GM19351 (cell line): ENCODE data around the gene SLC9A3.
A peak's percentile ranks its signal among the peaks of the same experiment; 100 is the strongest.

Experiments
- ATAC-seq: cut with Tn5 transposase; IDR thresholded peaks from one replicate; pipeline ENCODE4 v1.9.1; 2021; ENCODE audit warnings: mild to moderate bottlenecking, moderate library complexity; ENCODE audit not compliant: unreplicated experiment

SLC9A3 gene

GRCh38 chr5:432928-433791, 91.1 kb downstream of the SLC9A3 start:
- no peak for ATAC-seq

GRCh38 chr5:432201-432927, 91.9 kb downstream of the SLC9A3 start:
- ATAC-seq = no peak

- ATAC-seq = no peak
These were observed 92.6 kb downstream of the SLC9A3 start for GRCh38 chr5:431711-432050.

- peak; percentile 93 for ATAC-seq
These were observed 93.1 kb downstream of the SLC9A3 start for GRCh38 chr5:431001-431710.

DNA sequence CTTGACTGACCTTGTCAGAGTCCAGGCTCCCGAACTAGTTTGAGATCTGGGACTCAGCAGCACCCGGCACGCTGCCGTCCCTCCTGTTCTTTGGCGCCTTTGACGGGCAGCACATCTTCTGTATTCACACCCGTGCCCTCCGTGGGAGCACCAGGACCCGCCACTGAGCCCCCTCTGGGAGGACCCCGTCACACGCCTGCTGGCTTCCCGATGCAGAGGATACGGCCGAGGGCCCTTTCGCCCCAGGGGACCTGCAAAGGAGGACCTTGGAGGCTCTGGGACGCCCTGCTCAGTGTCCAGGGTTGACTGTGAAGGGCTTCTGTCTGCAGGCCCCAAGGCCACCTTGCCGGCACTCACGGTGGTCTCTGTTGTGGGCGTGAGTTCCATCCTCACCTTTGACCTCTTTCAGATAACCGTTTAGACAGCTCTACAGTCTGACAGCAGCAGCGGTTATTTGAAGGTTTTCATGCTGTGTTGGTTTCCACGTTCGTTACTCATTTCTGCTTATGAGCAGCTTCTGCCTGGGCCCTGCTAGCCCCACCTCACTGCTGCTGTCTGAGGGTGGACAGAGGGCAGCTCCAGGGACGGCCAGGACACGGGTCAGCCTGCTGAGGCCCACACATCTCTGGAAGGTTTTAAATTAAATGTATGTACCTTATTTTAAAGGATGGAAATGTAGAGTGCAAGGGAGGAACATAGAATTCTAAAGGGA, 93.9 kb downstream of the SLC9A3 start:
- ATAC-seq = peak; percentile 36

GRCh38 chr5:429453-430188, 94.6 kb downstream of the SLC9A3 start:
- ATAC-seq = no peak

DNA sequence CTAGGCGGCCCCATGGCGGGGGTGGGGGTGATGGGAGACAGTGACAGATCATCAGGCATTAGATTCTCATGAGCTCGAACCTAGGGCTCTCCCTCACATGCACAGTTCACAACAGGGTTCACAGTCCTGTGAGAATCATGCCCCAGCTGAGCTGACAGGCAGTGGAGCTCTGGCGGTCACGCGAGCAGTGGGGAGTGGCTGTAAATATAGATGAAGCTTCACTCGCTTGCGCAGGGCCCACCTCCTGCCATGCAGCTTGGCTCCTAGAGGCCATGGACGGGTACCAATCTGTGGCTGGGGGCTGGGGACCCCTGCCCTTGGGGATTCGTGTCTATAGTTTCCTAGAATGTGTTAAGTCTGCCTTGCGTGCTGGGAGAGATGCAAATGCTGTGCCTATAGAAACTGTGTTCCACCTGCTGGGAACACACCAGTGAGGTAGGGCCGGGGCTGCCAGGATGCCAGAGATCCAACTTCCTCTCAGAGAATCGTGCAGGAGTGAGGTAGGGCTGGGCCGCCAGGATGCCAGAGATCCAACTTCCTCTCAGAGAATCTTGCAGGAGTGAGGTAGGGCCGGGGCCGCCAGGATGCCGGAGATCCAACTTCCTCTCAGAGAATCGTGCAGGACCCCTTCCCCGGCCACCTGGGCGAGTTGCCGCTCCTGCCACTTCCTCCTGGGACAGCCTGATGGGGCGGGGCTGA, 95.3 kb downstream of the SLC9A3 start:
- no peak for ATAC-seq

DNA sequence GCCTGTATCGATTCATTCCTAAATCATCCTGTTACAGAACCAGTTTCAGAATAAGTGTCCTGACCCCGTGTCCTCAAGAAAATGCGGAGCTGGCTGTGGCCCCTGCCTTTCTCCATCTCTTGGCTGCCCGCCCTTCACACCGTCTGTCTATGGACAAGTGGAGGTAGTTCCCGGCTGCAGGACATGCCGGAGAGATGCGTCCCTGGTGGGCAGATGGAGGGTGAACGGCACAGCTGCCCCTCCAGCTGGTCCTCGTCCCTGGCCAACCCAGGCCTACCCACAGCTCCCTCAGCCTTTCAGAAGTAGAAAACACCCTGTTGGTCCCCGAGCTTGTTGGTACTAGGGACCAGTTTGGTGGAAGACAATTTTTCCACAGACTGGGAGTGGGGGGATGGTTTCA, 96.0 kb downstream of the SLC9A3 start:
- ATAC-seq = no peak

GRCh38 chr5:427415-428087, 96.7 kb downstream of the SLC9A3 start:
- ATAC-seq = no peak

- ATAC-seq = no peak
These were observed 97.8 kb downstream of the SLC9A3 start for GRCh38 chr5:426392-426976.

DNA sequence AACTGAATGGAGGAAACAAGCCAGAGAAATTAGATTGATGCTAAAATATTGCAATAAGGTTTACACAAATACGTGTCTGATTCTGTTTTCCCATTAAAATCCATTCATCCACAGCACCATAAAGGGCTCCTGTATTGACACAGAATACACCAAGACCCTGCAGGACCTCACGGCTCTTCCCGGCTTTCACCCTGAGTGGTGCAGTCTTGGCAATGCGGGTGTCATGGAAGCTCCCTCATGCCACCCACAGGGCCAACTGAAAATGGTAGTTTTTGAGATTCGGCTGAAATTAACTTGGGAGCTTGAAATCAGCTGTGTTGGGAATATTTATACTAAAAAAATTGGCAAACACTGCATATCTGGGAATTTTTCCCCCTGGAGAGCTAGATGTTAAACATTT, 98.5 kb downstream of the SLC9A3 start:
- ATAC-seq = no peak

DNA sequence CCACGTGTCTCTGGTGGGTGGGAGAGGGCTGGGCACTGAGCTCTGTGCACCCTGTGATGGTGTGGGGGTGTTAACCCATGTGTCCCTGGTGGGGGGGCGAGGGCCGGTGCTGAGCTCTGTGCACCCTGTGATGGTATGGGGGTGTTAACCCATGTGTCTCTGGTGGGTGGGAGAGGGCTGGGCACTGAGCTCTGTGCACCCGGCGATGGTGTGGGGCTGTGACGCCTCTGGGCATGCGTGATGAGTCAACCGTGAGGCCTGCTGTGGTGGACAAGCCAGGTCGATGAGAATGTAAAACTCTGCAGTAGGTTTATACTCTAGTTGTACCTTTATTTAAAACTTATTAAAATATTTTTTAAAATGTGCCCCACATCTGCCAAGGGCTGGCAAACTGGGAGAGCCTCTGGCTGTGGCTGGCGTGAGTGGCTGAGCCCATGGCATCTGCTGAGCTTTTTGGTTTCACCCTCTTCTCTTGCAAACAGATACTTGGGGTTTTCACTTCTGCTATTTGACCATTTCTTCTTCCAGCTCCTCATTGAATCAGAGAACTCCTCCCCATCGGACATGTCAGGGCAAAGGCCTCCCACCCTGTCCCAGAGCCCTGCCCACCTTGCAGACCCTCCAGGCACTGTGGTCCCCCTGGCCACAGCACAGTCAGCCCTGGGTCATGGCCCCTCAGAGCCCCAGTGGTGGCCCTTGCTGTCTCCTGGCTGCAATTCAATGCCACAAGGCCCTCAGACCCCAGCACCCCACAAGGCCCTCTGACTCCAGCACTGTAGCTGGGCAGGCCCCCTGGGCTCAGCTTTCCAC, 99.7 kb downstream of the SLC9A3 start:
- ATAC-seq = peak; percentile 93

DNA sequence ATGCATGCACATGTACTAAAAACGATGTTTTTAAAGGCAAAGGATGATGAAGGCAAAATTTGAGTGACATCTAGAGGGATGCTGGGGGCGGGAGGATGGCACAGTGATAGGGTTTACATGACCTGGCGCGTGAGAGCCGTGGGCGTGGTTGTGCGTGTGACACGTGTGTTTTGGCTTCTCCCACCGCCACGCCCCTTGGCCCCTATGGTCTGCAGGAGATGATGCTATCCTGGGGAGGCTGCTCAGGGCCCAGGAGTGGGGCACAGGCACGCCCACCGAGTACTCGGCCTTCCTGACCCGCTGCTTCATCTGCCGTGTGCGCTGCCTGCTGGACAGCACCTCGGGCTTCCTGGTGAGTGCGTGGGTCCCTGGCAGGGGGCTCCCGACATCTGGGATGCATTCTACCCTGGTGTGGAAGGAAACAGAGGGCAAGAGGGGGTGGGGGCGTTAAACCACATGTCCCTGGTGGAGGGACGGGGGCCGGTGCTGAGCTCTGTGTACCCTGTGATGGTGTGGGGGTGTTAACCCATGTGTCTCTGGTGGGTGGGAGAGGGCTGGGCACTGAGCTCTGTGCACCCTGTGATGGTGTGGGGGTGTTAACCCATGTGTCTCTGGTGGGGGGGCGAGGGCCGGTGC, 100.5 kb downstream of the SLC9A3 start:
- no peak for ATAC-seq

DNA sequence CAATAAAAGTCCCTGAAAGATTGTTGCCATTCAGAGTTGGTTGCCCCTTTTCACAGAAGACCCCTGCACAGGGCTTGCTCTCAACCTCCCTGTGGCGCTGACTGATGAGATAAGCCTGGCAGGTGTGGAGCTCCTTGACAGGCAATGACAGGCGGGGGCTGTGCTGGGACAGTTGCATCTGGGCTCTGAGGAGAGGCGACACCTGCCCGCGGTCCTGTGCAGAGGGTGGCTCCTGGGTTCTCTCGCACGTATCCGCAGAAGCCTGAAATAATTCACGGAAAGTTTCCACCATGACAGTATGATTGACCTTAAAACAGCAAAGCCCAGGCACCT, 101.0 kb downstream of the SLC9A3 start:
- ATAC-seq = no peak

- ATAC-seq = no peak
These were observed 101.7 kb downstream of the SLC9A3 start for GRCh38 chr5:422323-423232.

- no peak for ATAC-seq
These were observed 102.3 kb downstream of the SLC9A3 start for GRCh38 chr5:421901-422300.
